Activated B cell treated with CpG ODN at 0.5 μM for 24 hours (primary cell): ENCODE measurements around the gene M6PR. TPM values are rescaled to one million over a fixed set of nuclear protein-coding genes. Genes with fewer than 3 reads are reported as not detected.

Experiments used
- ATAC-seq: fragments of 200-7000 bp; cut with Tn5 transposase; one replicate; pipeline ENCODE4 v1.10.0; 2021; ENCODE audit warnings: low read depth, mild to moderate bottlenecking, moderate library complexity
- CTCF ChIA-PET: fragments of 350-600 bp; sonication (Branson Sonifier 250); formaldehyde crosslinking; loops from one replicate; lab custom pipeline; 2021; ENCODE audit warnings: antibody characterized with exemption; lab: Charles Lee
- POLR2A ChIA-PET: fragments of 350-600 bp; sonication (Branson Sonifier 250); formaldehyde crosslinking; loops from one replicate; lab custom pipeline; 2021; ENCODE audit warnings: antibody characterized with exemption; lab: Charles Lee
- DNase-seq: peaks from one replicate; pipeline ENCODE4 v3.0.0; 2022
- H3K27ac Mint-ChIP-seq: one replicate; pipeline ENCODE4 v1.8.0; 2020; ENCODE audit warnings: mixed read lengths
- H3K27me3 Mint-ChIP-seq: one replicate; pipeline ENCODE4 v1.8.0; 2021; ENCODE audit warnings: mixed read lengths
- H3K36me3 Mint-ChIP-seq: one replicate; pipeline ENCODE4 v1.8.0; 2021; ENCODE audit warnings: low read depth, mixed read lengths
- H3K4me1 Mint-ChIP-seq: one replicate; pipeline ENCODE4 v1.8.0; 2021; ENCODE audit warnings: mixed read lengths
- H3K4me3 Mint-ChIP-seq: one replicate; pipeline ENCODE4 v1.8.0; 2020; ENCODE audit warnings: mild to moderate bottlenecking, mixed read lengths
- H3K9me3 Mint-ChIP-seq: one replicate; pipeline ENCODE4 v1.8.0; 2020; ENCODE audit warnings: mixed read lengths
- CTCF ChIP-seq: fragments of 200-600 bp; IDR thresholded peaks from one replicate; pipeline ENCODE4 v1.8.0; 2022; ENCODE audit warnings: antibody characterized with exemption, mild to moderate bottlenecking
- intact Hi-C: fragments of 100-400 bp; cut with micrococcal nuclease; formaldehyde crosslinking; loops from one replicate; pipeline ENCODE4 v1.15.1; 2024
- total RNA-seq: library from RNA; stranded (reverse); gene quantifications from 2 replicates; pipeline ENCODE4 v1.2.3, GENCODE V29; 2022

The M6PR gene
- total RNA-seq, 1 donor from 2014 or later = 229 TPM

DNA sequence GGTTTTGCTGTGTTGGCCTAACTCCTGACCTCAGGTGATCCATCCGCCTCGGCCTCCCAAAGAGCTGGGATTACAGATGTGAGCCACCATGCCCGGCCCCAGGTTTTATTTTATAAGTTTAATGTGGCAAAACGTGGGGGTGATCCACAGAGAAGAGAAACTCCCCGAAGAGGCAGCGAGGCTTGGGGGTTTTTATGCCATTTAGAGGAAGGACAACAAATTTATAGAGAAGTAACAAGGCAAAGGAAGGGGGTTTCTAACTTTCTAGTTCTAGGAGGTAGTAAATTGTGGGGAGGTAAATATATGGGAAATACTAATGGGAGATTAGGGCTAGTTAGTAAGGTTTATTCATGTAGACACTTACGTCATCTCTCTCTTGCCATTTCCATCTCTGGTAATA is 52.4 kb downstream of the M6PR start:
- H3K4me1 Mint-ChIP-seq = peaks cover 5% of the 10 kb centered on the region
- ATAC-seq (no peak), DNase-seq (no peak)
- CTCF ChIA-PET = no interaction called here
- POLR2A ChIA-PET = no interaction called here
- no peak overlapping the region for H3K27ac Mint-ChIP-seq
- H3K4me3 Mint-ChIP-seq = no peak overlapping the region
- no peaks in the 10 kb centered on the region for H3K27me3 Mint-ChIP-seq
- no peak for TF ChIP-seq CTCF
- H3K9me3 Mint-ChIP-seq = peaks cover 3% of the 10 kb centered on the region
- intact Hi-C loops = no loop called here
- H3K36me3 Mint-ChIP-seq = no peaks in the 10 kb centered on the region

- Mint-ChIP-seq H3K4me3 (no peak overlapping the region), H3K27ac (no peak overlapping the region), H3K27me3 (no peaks in the 10 kb centered on the region), H3K36me3 (no peaks in the 10 kb centered on the region), H3K4me1 (peaks cover 9% of the 10 kb centered on the region), H3K9me3 (peaks cover 3% of the 10 kb centered on the region)
- ATAC-seq = no peak
- CTCF ChIA-PET = interaction anchor here (1.2 to 1.6 kb wide), 3 partner anchors 35 to 213 kb away, joined by 3 to 5 read pairs (median 3); no protein-coding TSS in a partner anchor
- POLR2A ChIA-PET = no interaction called here
- no peak for DNase-seq
- no peak for TF ChIP-seq CTCF
- intact Hi-C loops = no loop called here
Measured at GRCh38 chr12:8894986-8895385, 54.5 kb downstream of the M6PR start.

- Mint-ChIP-seq H3K9me3 (no peaks in the 10 kb centered on the region), H3K27ac (no peak overlapping the region), H3K36me3 (no peaks in the 10 kb centered on the region), H3K4me1 (peaks cover 5% of the 10 kb centered on the region), H3K4me3 (no peak overlapping the region), H3K27me3 (no peaks in the 10 kb centered on the region)
- POLR2A ChIA-PET = no interaction called here
- intact Hi-C loops = no loop called here
- CTCF ChIA-PET = interaction anchor here (1.2 to 1.6 kb wide), 2 partner anchors 34 to 144 kb away, joined by 3 read pairs; no protein-coding TSS in a partner anchor
- no peak for ATAC-seq
- DNase-seq = no peak
- TF ChIP-seq CTCF = no peak
Measured at GRCh38 chr12:8894378-8894777, 55.1 kb downstream of the M6PR start.

DNA sequence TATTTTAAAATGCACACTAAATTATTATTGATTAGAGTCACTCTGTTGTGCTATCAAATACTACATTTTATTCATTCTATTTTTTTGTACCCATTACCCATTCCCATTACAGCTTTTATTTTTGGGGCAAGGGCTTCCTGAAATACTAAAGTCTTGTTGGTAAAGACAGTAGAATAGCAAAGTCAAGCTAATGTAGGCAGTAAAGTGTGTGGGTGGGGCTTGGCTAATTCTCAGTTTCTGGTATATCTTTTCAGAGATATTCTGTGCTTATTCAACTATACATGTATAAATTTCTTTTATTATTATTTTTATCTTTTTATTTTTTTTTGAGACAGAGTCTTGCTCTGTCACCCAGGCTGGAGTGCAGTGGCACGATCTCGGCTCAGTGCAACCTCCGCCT is 57.5 kb downstream of the M6PR start:
- Mint-ChIP-seq H3K4me1 (peaks cover 5% of the 10 kb centered on the region), H3K4me3 (no peak overlapping the region), H3K27me3 (peaks cover 2% of the 10 kb centered on the region), H3K9me3 (no peaks in the 10 kb centered on the region), H3K27ac (no peak overlapping the region), H3K36me3 (no peaks in the 10 kb centered on the region)
- no peak for TF ChIP-seq CTCF
- no peak for DNase-seq
- intact Hi-C loops = loop anchor here (2.0 kb wide), 1 partner anchor 57 kb away; the partner anchor contains the start of gene M6PR
- ATAC-seq = no peak
- ChIA-PET CTCF (interaction anchor here (1.0 to 2.4 kb wide), 3 partner anchors 28 to 213 kb away, joined by 3 to 11 read pairs (median 3); no protein-coding TSS in a partner anchor), POLR2A (no interaction called here)

Other genes with a start within 250 kb of the M6PR start
- gene A2ML1, start 127.0 kb downstream of the M6PR start, total RNA-seq = not detected in 2 replicates
- 45.8 and 46.0 TPM in 2 replicates for gene PHC1, start 35.1 kb downstream of the M6PR start, total RNA-seq
- gene KLRG1, start 39.9 kb upstream of the M6PR start, total RNA-seq = 1.9 and 3.1 TPM in 2 replicates
- not detected in 2 replicates for gene A2M, start 166.3 kb upstream of the M6PR start, total RNA-seq